ENCODE data around the gene STK38. TPM values are rescaled to one million over a fixed set of nuclear protein-coding genes. Genes with fewer than 3 reads are reported as not detected.

The STK38 gene
- total and polyA plus RNA-seq, 2 of the 8 experiments (the other 6 are each of a cell fraction or from before 2014, with no cell fraction given) = 8.1 to 19.8 TPM

GRCh38 chr6:36536873-36537547, 10.3 kb downstream of the STK38 start:
- H3K79me2 ChIP-seq (ENCODE audit: control insufficient read depth in 1 of 2, insufficient read depth in 2 of 2, low read length in 2 of 2) = peaks cover 0 to 23% of the 10 kb centered on the region in 2 experiments; a peak in 2 of 4 replicates

More at GRCh38 chr6:36536873-36537547, 10.3 kb downstream of the STK38 start:
- no peak overlapping the region for H3K4me3 ChIP-seq (ENCODE audit: extremely low read depth in 1 of 4, insufficient read depth in 2 of 4, low read depth in 3 of 4, low read length in 4 of 4)
- CTCF ChIA-PET (ENCODE audit: partially characterized antibody) = no interaction called here
- H3K23me2 ChIP-seq (ENCODE audit: low read depth, low read length) = no peaks in the 10 kb centered on the region
- no peak overlapping the region for H2BK20ac ChIP-seq (ENCODE audit: low read length)
- no peaks in the 10 kb centered on the region for H3K9me3 ChIP-seq (ENCODE audit: insufficient read depth in 2 of 2, low read depth in 1 of 2, low read length in 1 of 2)
- no peaks in the 10 kb centered on the region for H3K79me1 ChIP-seq (ENCODE audit: low read depth, low read length)
- no peak for FAIRE-seq
- no peak overlapping the region for H3K56ac ChIP-seq (replicated peaks; ENCODE audit: insufficient read length, low read depth, low read length)
- no peak overlapping the region for H4K91ac ChIP-seq (replicated peaks; ENCODE audit: insufficient read length, low read length)
- H2BK120ac ChIP-seq (replicated peaks; ENCODE audit: low read depth, low read length) = no peak overlapping the region
- no peak overlapping the region for H3K14ac ChIP-seq (ENCODE audit: insufficient read length)
- POLR2A ChIA-PET (ENCODE audit: partially characterized antibody) = interaction anchor here (0.8 kb wide), 1 partner anchor 24 kb away, joined by 4 read pairs; no protein-coding TSS in a partner anchor
- no peak overlapping the region for H4K5ac ChIP-seq (ENCODE audit: insufficient read length, low read depth, low read length)
- H3K36me3 ChIP-seq (ENCODE audit: control insufficient read depth in 2 of 4, insufficient read depth in 4 of 4, low read length in 3 of 4) = peaks cover 0 to 36% (median 13%) of the 10 kb centered on the region in 4 experiments; a peak in 7 of 8 replicates
- H2BK15ac ChIP-seq (ENCODE audit: low read length) = no peak overlapping the region
- no peak overlapping the region for H3K4ac ChIP-seq (replicated peaks; ENCODE audit: insufficient read length, low read depth, low read length)
- H2AK5ac ChIP-seq (ENCODE audit: low read depth, low read length) = no peak overlapping the region
- no peaks in the 10 kb centered on the region for H3K4me1 ChIP-seq (replicated peaks in 1 of 4; ENCODE audit: control insufficient read depth in 3 of 4, insufficient read depth in 4 of 4, low read length in 3 of 4)
- H2BK5ac ChIP-seq (ENCODE audit: low read depth, low read length) = no peak overlapping the region
- no peak overlapping the region for H3K9ac ChIP-seq (replicated peaks in 1 of 4; ENCODE audit: extremely low read depth in 1 of 4, low read depth in 3 of 4, low read length in 3 of 4)
- H3K18ac ChIP-seq (ENCODE audit: extremely low read depth, low read length) = no peak overlapping the region
- no peak overlapping the region for H4K8ac ChIP-seq (ENCODE audit: extremely low read depth, insufficient read depth, low read length)
- no peak overlapping the region for H2BK12ac ChIP-seq (ENCODE audit: low read depth, low read length)
- H3K27me3 ChIP-seq (replicated peaks in 1 of 4; ENCODE audit: control insufficient read depth in 3 of 4, extremely low read depth in 1 of 4, insufficient read depth in 3 of 4, low read length in 3 of 4) = no peaks in the 10 kb centered on the region
- H2AFZ ChIP-seq (ENCODE audit: low read length) = no peak overlapping the region
- TF ChIP-seq TBP (IDR thresholded peaks at IDR 0.05; ENCODE audit: low read depth, low read length) (no peak), KDM4A (IDR thresholded peaks at IDR 0.05; ENCODE audit: low read depth, low read length, severe bottlenecking) (no peak), NRF1 (IDR thresholded peaks at IDR 0.05; ENCODE audit: low read depth, low read length) (no peak), SIN3A (conservative IDR thresholded peaks at IDR 0.05 in 1 of 2, IDR thresholded peaks at IDR 0.05 in 1 of 2; ENCODE audit: low read depth in 1 of 2, low read length in 2 of 2) (no peak), ZNF274 (IDR thresholded peaks at IDR 0.05; ENCODE audit: borderline replicate concordance, extremely low read depth, low read length) (no peak), CBX8 (IDR thresholded peaks at IDR 0.05; ENCODE audit: borderline replicate concordance, low read depth, low read length) (no peak)
- no peak overlapping the region for H3K23ac ChIP-seq (ENCODE audit: insufficient read length)
- no peak overlapping the region for H3K27ac ChIP-seq (ENCODE audit: low read depth, low read length)
- no peaks in the 10 kb centered on the region for H4K20me1 ChIP-seq (replicated peaks in 1 of 2; ENCODE audit: control insufficient read depth in 1 of 2, insufficient read depth in 2 of 2, low read length in 2 of 2)
- H3K4me2 ChIP-seq (ENCODE audit: insufficient read depth in 1 of 2, low read depth in 2 of 2, low read length in 2 of 2) = no peak overlapping the region
- 96% methylated on average over 3 of the region's 3 CpGs; no CpG with 5 or more reads in 1 of the 2 experiments for WGBS, 2 experiments (ENCODE audit: extremely low coverage in 1 of 2, insufficient coverage in 1 of 2, insufficient read length in 1 of 2, insufficient replicate concordance in 2 of 2, low coverage in 1 of 2, low lambda C conversion rate in 2 of 2, missing lambda C conversion rate in 1 of 2)
- no peak for DNase-seq (ENCODE audit: low read depth in 1 of 2, low spot score in 2 of 2)

Data from H1 (cell line).